Neural cell (in vitro differentiated cells): Measurements from ENCODE around the gene DOK4. TPM values are rescaled to one million over a fixed set of nuclear protein-coding genes. Genes with fewer than 3 reads are reported as not detected.

Experiments used
- H2AFZ ChIP-seq: fragments of 200-600, 300-800 bp; sonication (generic), shearing (Covaris generic); 2 replicates; pipeline ENCODE4 v1.6.0; 2014; ENCODE audit warnings: low read depth, mild to moderate bottlenecking, antibody characterized with exemption, low read length, moderate library complexity
- H3F3A ChIP-seq: fragments of 200-600 bp; shearing (Covaris generic); 2 replicates; pipeline ENCODE4 v1.6.1; 2016; ENCODE audit warnings: mild to moderate bottlenecking, moderate library complexity, mixed read lengths, antibody characterized with exemption, low read length; ENCODE audit not compliant: insufficient read depth, poor library complexity, severe bottlenecking
- H3K27ac ChIP-seq: fragments of 200-600, 300-800 bp; sonication (generic), shearing (Covaris generic); 2 replicates; pipeline ENCODE4 v1.5.1; 2014; ENCODE audit warnings: mild to moderate bottlenecking, low read length, moderate library complexity
- H3K27me3 ChIP-seq: fragments of 300-800, 200-600 bp; sonication (generic), shearing (Covaris generic); 2 replicates; pipeline ENCODE4 v1.6.0; 2014; ENCODE audit warnings: mild to moderate bottlenecking, low read depth, low read length, moderate library complexity; ENCODE audit not compliant: insufficient read depth
- H3K36me3 ChIP-seq: fragments of 300-800, 200-600 bp; sonication (generic), shearing (Covaris generic); 2 replicates; pipeline ENCODE4 v1.5.1; 2014; ENCODE audit warnings: mild to moderate bottlenecking, antibody characterized with exemption, low read length, moderate library complexity; ENCODE audit not compliant: insufficient read depth
- H3K4me2 ChIP-seq: fragments of 300-800, 200-600 bp; sonication (generic), shearing (Covaris generic); 2 replicates; pipeline ENCODE4 v1.6.0; 2014; ENCODE audit warnings: mild to moderate bottlenecking, low read length
- H3K4me3 ChIP-seq: fragments of 300-800, 200-600 bp; sonication (generic), shearing (Covaris generic); 2 replicates; pipeline ENCODE4 v1.5.1; 2014; ENCODE audit warnings: mild to moderate bottlenecking, low read length, moderate library complexity
- H3K79me2 ChIP-seq: fragments of 200-600 bp; shearing (Covaris generic); replicated peaks from 2 replicates; pipeline ENCODE4 v1.6.0; 2014; ENCODE audit warnings: mild to moderate bottlenecking, low read length, moderate library complexity; ENCODE audit not compliant: insufficient read depth
- H3K9ac ChIP-seq: fragments of 300-800, 200-600 bp; sonication (generic), shearing (Covaris generic); 2 replicates; pipeline ENCODE4 v1.6.1; 2016; ENCODE audit warnings: mild to moderate bottlenecking, low read length, mixed read lengths
- H3K9me2 ChIP-seq: fragments of 200-600 bp; shearing (Covaris generic); 2 replicates; pipeline ENCODE4 v1.6.1; 2016; ENCODE audit warnings: mild to moderate bottlenecking, low read length, mixed read lengths; ENCODE audit not compliant: insufficient read depth
- H3K9me3 ChIP-seq: fragments of 200-600, 300-800 bp; sonication (generic), shearing (Covaris generic); 2 replicates; pipeline ENCODE4 v1.6.1; 2016; ENCODE audit warnings: mild to moderate bottlenecking, mixed run types, low read length, moderate library complexity, mixed read lengths
- H4K20me1 ChIP-seq: fragments of 200-600 bp; shearing (Covaris generic); 2 replicates; pipeline ENCODE4 v1.6.1; 2016; ENCODE audit warnings: mild to moderate bottlenecking, mixed run types; ENCODE audit not compliant: insufficient read depth
- CTCF ChIP-seq: fragments of 450-650 bp; IDR thresholded peaks from 2 replicates; pipeline ENCODE4 v1.5.1; 2014; ENCODE audit warnings: antibody characterized with exemption, mild to moderate bottlenecking, moderate library complexity; ENCODE audit not compliant: poor library complexity, severe bottlenecking
- EP300 ChIP-seq: fragments of 450-650 bp; conservative IDR thresholded peaks from 2 replicates; pipeline ENCODE4 v1.6.1; 2014; ENCODE audit warnings: antibody characterized with exemption, mild to moderate bottlenecking, moderate library complexity; ENCODE audit not compliant: poor library complexity, severe bottlenecking
- EZH2 ChIP-seq: fragments of 200-600, 300-800 bp; shearing (Covaris generic), sonication (generic); IDR thresholded peaks from 2 replicates; pipeline ENCODE4 v1.6.1; 2014; ENCODE audit warnings: antibody characterized with exemption, low read length, borderline replicate concordance, mild to moderate bottlenecking; ENCODE audit not compliant: insufficient read depth, poor library complexity, severe bottlenecking
- MXI1 ChIP-seq: fragments of 450-650 bp; conservative IDR thresholded peaks from 2 replicates; pipeline ENCODE4 v1.6.1; 2014; ENCODE audit warnings: antibody characterized with exemption, mild to moderate bottlenecking; ENCODE audit not compliant: poor library complexity, severe bottlenecking
- POLR2AphosphoS5 ChIP-seq: IDR thresholded peaks from 2 replicates; pipeline ENCODE4 v1.6.1; 2012
- RAD21 ChIP-seq: fragments of 450-650 bp; conservative IDR thresholded peaks from 2 replicates; pipeline ENCODE4 v1.6.1; 2014; ENCODE audit warnings: antibody characterized with exemption, mild to moderate bottlenecking, moderate library complexity
- REST ChIP-seq: IDR thresholded peaks from 2 replicates; pipeline ENCODE4 v1.6.1; 2012; ENCODE audit warnings: borderline replicate concordance
- SMC3 ChIP-seq: fragments of 450-650 bp; conservative IDR thresholded peaks from 2 replicates; pipeline ENCODE4 v1.6.1; 2014; ENCODE audit warnings: antibody characterized with exemption, mild to moderate bottlenecking, moderate library complexity; ENCODE audit not compliant: poor library complexity
- TAF1 ChIP-seq: IDR thresholded peaks from 2 replicates; pipeline ENCODE4 v1.6.1; 2012; ENCODE audit warnings: low read depth
- polyA plus RNA-seq: library from polyadenylated mRNA; depleted of rRNA; stranded (reverse); fragments of >200 nt; gene quantifications from 2 replicates; pipeline ENCODE4 v1.2.3, GENCODE V29; 2014

Gene DOK4
- polyA plus RNA-seq, 1 donor from 2014 or later = 214 TPM

- H4K20me1 ChIP-seq = no peaks in the 10 kb centered on the region
- no peaks in the 10 kb centered on the region for H3K9me2 ChIP-seq
- no peaks in the 10 kb centered on the region for H3K79me2 ChIP-seq
- no peak overlapping the region for H2AFZ ChIP-seq
- no peak for TF ChIP-seq TAF1
- TF ChIP-seq REST = no peak
- TF ChIP-seq MXI1 = no peak
- no peak for TF ChIP-seq POLR2AphosphoS5
- no peak for TF ChIP-seq EZH2
- TF ChIP-seq SMC3 = no peak
- no peak for TF ChIP-seq CTCF
- no peak for TF ChIP-seq RAD21
- no peak for TF ChIP-seq EP300
- no peak overlapping the region for H3K9ac ChIP-seq
- H3K27ac ChIP-seq = no peak overlapping the region
- H3F3A ChIP-seq = no peaks in the 10 kb centered on the region
- H3K27me3 ChIP-seq = peaks cover 18% of the 10 kb centered on the region
- no peak overlapping the region for H3K4me2 ChIP-seq
- no peaks in the 10 kb centered on the region for H3K36me3 ChIP-seq
- H3K9me3 ChIP-seq = no peaks in the 10 kb centered on the region
- no peak overlapping the region for H3K4me3 ChIP-seq
Observed at GRCh38 chr16:57531635-57532265, 45.5 kb upstream of the DOK4 start.

- Histone ChIP-seq H3K9ac (no peak overlapping the region), H2AFZ (no peak overlapping the region), H3K4me3 (no peak overlapping the region), H3F3A (no peaks in the 10 kb centered on the region), H3K9me2 (no peaks in the 10 kb centered on the region), H3K9me3 (no peaks in the 10 kb centered on the region), H3K79me2 (no peaks in the 10 kb centered on the region), H4K20me1 (no peaks in the 10 kb centered on the region), H3K27me3 (peaks cover 13% of the 10 kb centered on the region), H3K27ac (no peak overlapping the region), H3K36me3 (no peaks in the 10 kb centered on the region), H3K4me2 (no peak overlapping the region)
- TF ChIP-seq SMC3 (no peak), CTCF (no peak), EZH2 (no peak), POLR2AphosphoS5 (no peak), RAD21 (no peak), TAF1 (no peak), REST (no peak), MXI1 (no peak), EP300 (no peak)
Observed at GRCh38 chr16:57531253-57531575, 44.9 kb upstream of the DOK4 start.
